ENCODE measurements around the gene PRELID1. TPM values are rescaled to one million over a fixed set of nuclear protein-coding genes. Genes with fewer than 3 reads are reported as not detected.

The PRELID1 gene
- total RNA-seq, 1 experiment from 2014 or later = 112 TPM

GRCh38 chr5:177307544-177308363 is 4.2 kb downstream of the PRELID1 start:
- Histone ChIP-seq H3K4me2 (ENCODE audit: low read depth, low read length, poor library complexity, severe bottlenecking) (no peak overlapping the region), H3K79me2 (ENCODE audit: low read length) (peaks cover 29% of the 10 kb centered on the region), H2AFZ (ENCODE audit: low read length) (no peak overlapping the region), H3K4me3 (ENCODE audit: low read length) (no peak overlapping the region), H3K4me1 (ENCODE audit: low read length) (peaks cover 44% of the 10 kb centered on the region), H3K27ac (ENCODE audit: low read length) (no peak overlapping the region), H3K9me3 (ENCODE audit: low read length) (no peaks in the 10 kb centered on the region), H3K9me2 (replicated peaks; ENCODE audit: insufficient read depth, low read length) (no peaks in the 10 kb centered on the region), H4K20me1 (ENCODE audit: insufficient read depth, low read depth, low read length) (peaks cover 22% of the 10 kb centered on the region), H3K9ac (ENCODE audit: low read length) (no peak overlapping the region), H3K27me3 (ENCODE audit: low read length) (no peaks in the 10 kb centered on the region), H3K36me3 (ENCODE audit: insufficient read depth, low read length) (peaks cover 10% of the 10 kb centered on the region; the same call in 1 of the 2 replicates)
- no peak for DNase-seq

- DNase-seq = no peak
- peaks cover 21% of the 10 kb centered on the region for H3K79me2 ChIP-seq (ENCODE audit: low read length)
- peaks cover 22% of the 10 kb centered on the region for H4K20me1 ChIP-seq (ENCODE audit: insufficient read depth, low read depth, low read length)
- H3K9me2 ChIP-seq (replicated peaks; ENCODE audit: insufficient read depth, low read length) = no peaks in the 10 kb centered on the region
- no peaks in the 10 kb centered on the region for H3K27me3 ChIP-seq (ENCODE audit: low read length)
- no peak overlapping the region for H2AFZ ChIP-seq (ENCODE audit: low read length)
- H3K4me3 ChIP-seq (ENCODE audit: low read length) = no peak overlapping the region
- no peaks in the 10 kb centered on the region for H3K9me3 ChIP-seq (ENCODE audit: low read length)
- H3K4me2 ChIP-seq (ENCODE audit: low read depth, low read length, poor library complexity, severe bottlenecking) = no peak overlapping the region
- H3K9ac ChIP-seq (ENCODE audit: low read length) = no peak overlapping the region
- H3K4me1 ChIP-seq (ENCODE audit: low read length) = peaks cover 46% of the 10 kb centered on the region
- peaks cover 10% of the 10 kb centered on the region; the same call in 1 of the 2 replicates for H3K36me3 ChIP-seq (ENCODE audit: insufficient read depth, low read length)
- peak overlapping the region; percentile 19; the same call in 1 of the 2 replicates for H3K27ac ChIP-seq (ENCODE audit: low read length)
Observed at GRCh38 chr5:177308740-177309139, 5.1 kb downstream of the PRELID1 start.

- Histone ChIP-seq H3K79me2 (ENCODE audit: low read length) (peaks cover 13% of the 10 kb centered on the region), H2AFZ (ENCODE audit: low read length) (no peak overlapping the region), H3K27ac (ENCODE audit: low read length) (peak overlapping the region; percentile 46), H4K20me1 (ENCODE audit: insufficient read depth, low read depth, low read length) (peaks cover 21% of the 10 kb centered on the region), H3K9me2 (replicated peaks; ENCODE audit: insufficient read depth, low read length) (no peaks in the 10 kb centered on the region), H3K4me3 (ENCODE audit: low read length) (no peak overlapping the region), H3K9me3 (ENCODE audit: low read length) (no peaks in the 10 kb centered on the region), H3K4me2 (ENCODE audit: low read depth, low read length, poor library complexity, severe bottlenecking) (no peak overlapping the region), H3K36me3 (ENCODE audit: insufficient read depth, low read length) (peaks cover 10% of the 10 kb centered on the region; the same call in 1 of the 2 replicates), H3K9ac (ENCODE audit: low read length) (no peak overlapping the region), H3K4me1 (ENCODE audit: low read length) (peaks cover 45% of the 10 kb centered on the region), H3K27me3 (ENCODE audit: low read length) (no peaks in the 10 kb centered on the region)
- peak; percentile 87 for DNase-seq
Observed at GRCh38 chr5:177309351-177310191, 6.0 kb downstream of the PRELID1 start.

DNA sequence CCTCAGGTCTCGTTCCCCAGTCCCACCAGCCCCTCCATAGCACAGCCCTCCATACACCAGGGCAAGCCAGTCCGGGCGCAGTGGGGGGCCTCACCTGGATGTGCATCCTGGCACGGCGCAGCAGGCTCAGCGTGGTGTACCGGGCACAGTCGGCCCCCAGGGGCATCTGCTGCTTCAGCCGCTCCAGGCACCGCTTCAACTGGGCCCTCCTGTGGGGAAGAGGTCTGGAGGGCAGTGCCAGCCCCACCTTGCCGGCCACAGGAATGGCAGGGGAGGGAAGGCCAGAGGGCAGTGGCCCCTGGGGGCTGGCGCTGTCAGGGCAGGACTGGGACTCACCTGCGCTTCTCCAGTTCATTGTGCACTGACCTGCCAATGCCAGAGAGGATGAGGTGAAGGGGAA is 6.7 kb downstream of the PRELID1 start:
- Histone ChIP-seq H3K27ac (ENCODE audit: low read length) (peak overlapping the region; percentile 46), H3K4me1 (ENCODE audit: low read length) (peaks cover 38% of the 10 kb centered on the region), H3K79me2 (ENCODE audit: low read length) (peaks cover 5% of the 10 kb centered on the region), H3K9ac (ENCODE audit: low read length) (no peak overlapping the region), H3K4me3 (ENCODE audit: low read length) (peak overlapping the region; percentile 94; the same call in 1 of the 2 replicates), H3K27me3 (ENCODE audit: low read length) (no peaks in the 10 kb centered on the region), H3K36me3 (ENCODE audit: insufficient read depth, low read length) (peaks cover 4% of the 10 kb centered on the region; the same call in 1 of the 2 replicates), H3K9me3 (ENCODE audit: low read length) (no peaks in the 10 kb centered on the region), H3K9me2 (replicated peaks; ENCODE audit: insufficient read depth, low read length) (no peaks in the 10 kb centered on the region), H2AFZ (ENCODE audit: low read length) (no peak overlapping the region), H3K4me2 (ENCODE audit: low read depth, low read length, poor library complexity, severe bottlenecking) (peak overlapping the region; percentile 74), H4K20me1 (ENCODE audit: insufficient read depth, low read depth, low read length) (peaks cover 14% of the 10 kb centered on the region)
- no peak for DNase-seq

GRCh38 chr5:177310757-177311391 is 7.3 kb downstream of the PRELID1 start:
- Histone ChIP-seq H4K20me1 (ENCODE audit: insufficient read depth, low read depth, low read length) (peaks cover 10% of the 10 kb centered on the region), H3K9me3 (ENCODE audit: low read length) (no peaks in the 10 kb centered on the region), H2AFZ (ENCODE audit: low read length) (no peak overlapping the region), H3K9me2 (replicated peaks; ENCODE audit: insufficient read depth, low read length) (no peaks in the 10 kb centered on the region), H3K79me2 (ENCODE audit: low read length) (no peaks in the 10 kb centered on the region), H3K9ac (ENCODE audit: low read length) (peak overlapping the region; percentile 93), H3K4me3 (ENCODE audit: low read length) (peak overlapping the region; percentile 94), H3K36me3 (ENCODE audit: insufficient read depth, low read length) (no peaks in the 10 kb centered on the region), H3K4me2 (ENCODE audit: low read depth, low read length, poor library complexity, severe bottlenecking) (peak overlapping the region; percentile 74), H3K4me1 (ENCODE audit: low read length) (peaks cover 34% of the 10 kb centered on the region), H3K27me3 (ENCODE audit: low read length) (no peaks in the 10 kb centered on the region), H3K27ac (ENCODE audit: low read length) (peak overlapping the region; percentile 82)
- DNase-seq = peak; percentile 93

- H3K9ac ChIP-seq (ENCODE audit: low read length) = peak overlapping the region; percentile 93
- no peaks in the 10 kb centered on the region for H3K27me3 ChIP-seq (ENCODE audit: low read length)
- no peaks in the 10 kb centered on the region for H3K9me3 ChIP-seq (ENCODE audit: low read length)
- peak overlapping the region; percentile 94 for H3K4me3 ChIP-seq (ENCODE audit: low read length)
- no peaks in the 10 kb centered on the region for H3K36me3 ChIP-seq (ENCODE audit: insufficient read depth, low read length)
- H3K9me2 ChIP-seq (replicated peaks; ENCODE audit: insufficient read depth, low read length) = no peaks in the 10 kb centered on the region
- H4K20me1 ChIP-seq (ENCODE audit: insufficient read depth, low read depth, low read length) = peaks cover 10% of the 10 kb centered on the region
- no peaks in the 10 kb centered on the region for H3K79me2 ChIP-seq (ENCODE audit: low read length)
- H3K27ac ChIP-seq (ENCODE audit: low read length) = peak overlapping the region; percentile 82
- peak overlapping the region; percentile 74 for H3K4me2 ChIP-seq (ENCODE audit: low read depth, low read length, poor library complexity, severe bottlenecking)
- no peak overlapping the region for H2AFZ ChIP-seq (ENCODE audit: low read length)
- H3K4me1 ChIP-seq (ENCODE audit: low read length) = peaks cover 34% of the 10 kb centered on the region
- no peak for DNase-seq
Observed at GRCh38 chr5:177311392-177311722, 7.8 kb downstream of the PRELID1 start.

DNA sequence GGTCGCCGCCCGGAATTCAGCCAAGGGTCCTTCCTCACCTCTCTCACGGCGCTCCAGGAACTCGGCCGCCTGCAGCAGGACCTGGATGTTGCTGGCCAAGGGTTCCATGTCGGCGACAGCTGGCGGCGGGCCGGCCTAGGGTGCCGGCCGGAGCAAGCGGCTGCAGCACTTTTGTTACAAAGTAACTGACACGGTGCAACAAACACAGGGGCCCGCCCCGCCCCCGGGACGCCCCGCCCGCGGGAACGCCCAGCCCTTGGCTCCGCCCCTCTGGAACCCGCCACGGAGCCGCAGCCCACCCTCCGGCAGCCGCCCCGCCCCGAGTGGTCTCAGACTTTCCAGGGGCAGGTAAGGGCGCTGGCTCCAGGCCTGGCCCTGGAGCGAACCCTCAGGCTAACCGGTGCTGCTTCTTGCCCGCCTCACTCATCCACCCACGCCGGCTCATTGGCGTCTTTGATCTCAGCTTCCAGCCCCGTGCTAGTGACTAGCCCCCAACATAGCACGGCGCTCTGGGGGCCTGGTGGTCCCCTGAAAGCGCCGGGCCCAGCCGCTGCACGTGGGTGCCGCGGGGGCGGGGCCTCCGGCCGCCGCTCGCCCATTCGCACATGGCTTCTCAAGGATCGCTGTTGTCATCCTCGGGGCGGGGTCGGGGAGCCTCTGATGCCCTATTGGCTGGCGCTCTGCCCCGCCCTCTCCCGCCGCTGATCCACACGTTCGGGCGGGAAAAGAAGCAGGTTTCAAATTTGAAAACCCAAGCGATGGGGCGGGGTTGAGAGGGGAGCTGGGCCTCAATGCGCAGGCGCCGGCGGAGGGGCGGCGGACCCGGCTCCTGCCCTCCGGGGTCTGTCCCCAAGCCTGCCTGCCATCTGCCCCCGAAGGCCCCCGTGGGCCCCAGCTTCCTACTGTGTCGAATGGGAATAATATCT is 8.4 kb downstream of the PRELID1 start, which contains the start of gene MXD3:
Gene MXD3 (minus strand): TSS at position 176 of the 926 bp plus-strand sequence. CDS start 68 bp downstream, at position 108.
- peaks cover 34% of the 10 kb centered on the region for H3K4me1 ChIP-seq (ENCODE audit: low read length)
- H3K4me3 ChIP-seq (ENCODE audit: low read length) = peak within 1 kb of the TSS; percentile 94
- H3K27ac ChIP-seq (ENCODE audit: low read length) = peak within 1 kb of the TSS; percentile 82
- no peaks in the 10 kb centered on the region for H3K79me2 ChIP-seq (ENCODE audit: low read length)
- H3K9me3 ChIP-seq (ENCODE audit: low read length) = no peaks in the 10 kb centered on the region
- peaks cover 10% of the 10 kb centered on the region for H4K20me1 ChIP-seq (ENCODE audit: insufficient read depth, low read depth, low read length)
- H3K36me3 ChIP-seq (ENCODE audit: insufficient read depth, low read length) = no peaks in the 10 kb centered on the region
- peak within 1 kb of the TSS; percentile 74 for H3K4me2 ChIP-seq (ENCODE audit: low read depth, low read length, poor library complexity, severe bottlenecking)
- DNase-seq = peak; percentile 99
- H3K27me3 ChIP-seq (ENCODE audit: low read length) = no peaks in the 10 kb centered on the region
- 0 out of 2 replicates have a peak within 1 kb of the TSS, but pooled peaks have one; percentile 75 for H2AFZ ChIP-seq (ENCODE audit: low read length)
- no peaks in the 10 kb centered on the region for H3K9me2 ChIP-seq (replicated peaks; ENCODE audit: insufficient read depth, low read length)
- H3K9ac ChIP-seq (ENCODE audit: low read length) = peak within 1 kb of the TSS; percentile 93
